Metanephros (tissue), 1 donor: ENCODE measurements around the gene SEPTIN11. TPM values are rescaled to one million over a fixed set of nuclear protein-coding genes. Genes with fewer than 3 reads are reported as not detected.

Experiments used
- total RNA-seq: library from RNA; depleted of rRNA; stranded (reverse); fragments of >200 nt; gene quantifications from one replicate; pipeline ENCODE4 v1.2.3, GENCODE V29; 2014

Gene SEPTIN11
- 184 TPM for total RNA-seq

GRCh38 chr4:76949276-76950051 lies at the start of gene SEPTIN11:
TSS of gene SEPTIN11 (plus strand) at chr4:76949752. CDS start at chr4:76949904, 152 bp downstream.

Other genes with a start within 250 kb of the SEPTIN11 start
- gene SOWAHB, start 51.6 kb upstream of the SEPTIN11 start, total RNA-seq, result 7.1 TPM
- gene CCNI, start 126.2 kb downstream of the SEPTIN11 start, total RNA-seq, result 331 TPM
- gene CCNG2, start 207.5 kb downstream of the SEPTIN11 start, total RNA-seq, result 92.9 TPM